Hematopoietic multipotent progenitor cell treated with erythropoietin and hydrocortisone succinate and interleukin-3 and kit ligand, for 17 days (in vitro differentiated cells): Measurements from ENCODE around the gene MB21D2.

Experiments used
- DNase-seq: peaks from one replicate; pipeline ENCODE4 v3.0.0-alpha.2; 2015; ENCODE audit warnings: low spot score

MB21D2 gene

DNA sequence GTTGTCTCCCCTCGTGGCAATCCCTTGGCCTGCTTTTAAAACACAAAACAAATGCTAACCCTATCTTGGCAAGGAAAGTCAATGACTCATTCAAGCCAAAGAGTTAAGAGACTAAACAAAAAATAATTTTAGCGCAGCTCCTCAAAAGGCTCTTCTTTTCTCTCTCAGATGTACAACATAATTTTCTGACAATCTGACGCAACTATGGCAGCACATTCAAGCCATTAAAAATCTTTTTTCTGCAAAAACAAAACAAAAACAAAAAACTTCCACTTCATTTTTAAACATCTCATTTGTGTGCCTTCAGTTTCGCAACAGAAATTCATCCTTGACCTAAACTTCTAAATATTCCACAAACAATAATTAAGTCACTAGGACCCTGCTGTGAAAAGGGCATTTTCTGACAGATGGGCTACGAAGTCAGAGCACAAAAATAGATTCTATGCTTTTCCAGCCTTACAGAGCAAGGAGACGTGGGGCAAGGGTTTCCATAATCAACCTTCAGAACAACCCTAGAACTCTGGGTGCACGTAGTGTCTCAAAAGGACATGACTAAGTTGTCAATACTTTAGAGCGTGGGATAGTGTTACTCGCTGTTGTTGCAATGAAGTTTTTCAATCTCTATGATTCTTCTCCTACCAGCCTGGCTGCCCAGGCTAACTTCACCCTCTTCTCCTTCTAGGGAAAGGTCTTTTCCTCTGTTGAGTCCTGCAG, 84.3 kb downstream of the MB21D2 start:
- no peak for DNase-seq

DNA sequence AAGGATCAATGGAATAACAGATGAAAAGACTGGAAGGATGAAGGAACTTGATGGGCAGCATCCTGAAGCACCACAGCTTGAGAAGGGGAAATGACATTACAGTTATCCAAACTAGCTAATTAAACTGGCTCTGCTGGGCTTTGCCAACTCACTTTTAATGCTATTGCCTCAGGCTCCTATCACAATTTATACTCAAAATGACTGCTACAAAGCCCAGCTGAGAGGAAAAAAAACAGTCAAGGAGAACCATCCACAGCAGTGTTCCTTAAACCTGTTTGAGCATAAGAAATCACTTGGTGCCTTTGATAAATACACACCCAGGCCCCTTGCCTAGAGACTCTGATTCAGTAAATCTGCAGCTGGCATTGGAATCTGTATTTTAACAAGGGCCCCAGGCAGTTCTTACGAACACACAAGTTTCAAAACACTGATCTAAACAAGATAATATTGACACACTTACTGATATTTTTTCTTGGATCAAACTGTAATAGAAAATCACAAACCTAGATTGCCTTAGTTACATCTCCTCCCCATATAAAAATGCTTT, 85.8 kb downstream of the MB21D2 start:
- DNase-seq = no peak

DNA sequence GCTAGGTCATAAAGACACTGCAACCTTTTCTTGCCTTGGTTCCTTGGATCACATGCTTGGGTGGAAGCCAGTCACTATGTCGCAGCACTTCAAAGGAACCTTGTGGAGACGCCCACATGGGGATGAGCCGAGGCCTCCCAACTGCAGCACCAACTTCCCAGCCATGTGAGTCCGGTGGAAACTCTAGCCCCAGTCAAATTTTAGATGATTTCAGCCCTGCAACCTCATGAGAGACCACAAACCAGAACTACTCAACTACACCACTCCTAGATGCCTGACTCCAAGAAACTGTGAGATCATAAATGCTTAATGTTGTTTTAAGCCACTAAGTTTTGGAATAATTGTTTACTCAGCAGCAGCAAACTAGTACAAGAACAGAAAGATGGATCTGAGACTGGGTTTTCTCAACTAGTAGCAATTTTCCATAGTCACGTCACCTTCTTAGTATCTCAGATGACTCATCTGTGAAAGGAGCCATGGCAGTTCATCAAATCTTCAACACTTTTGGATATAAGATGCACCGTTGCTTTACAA, 86.5 kb downstream of the MB21D2 start:
- DNase-seq = no peak

DNA sequence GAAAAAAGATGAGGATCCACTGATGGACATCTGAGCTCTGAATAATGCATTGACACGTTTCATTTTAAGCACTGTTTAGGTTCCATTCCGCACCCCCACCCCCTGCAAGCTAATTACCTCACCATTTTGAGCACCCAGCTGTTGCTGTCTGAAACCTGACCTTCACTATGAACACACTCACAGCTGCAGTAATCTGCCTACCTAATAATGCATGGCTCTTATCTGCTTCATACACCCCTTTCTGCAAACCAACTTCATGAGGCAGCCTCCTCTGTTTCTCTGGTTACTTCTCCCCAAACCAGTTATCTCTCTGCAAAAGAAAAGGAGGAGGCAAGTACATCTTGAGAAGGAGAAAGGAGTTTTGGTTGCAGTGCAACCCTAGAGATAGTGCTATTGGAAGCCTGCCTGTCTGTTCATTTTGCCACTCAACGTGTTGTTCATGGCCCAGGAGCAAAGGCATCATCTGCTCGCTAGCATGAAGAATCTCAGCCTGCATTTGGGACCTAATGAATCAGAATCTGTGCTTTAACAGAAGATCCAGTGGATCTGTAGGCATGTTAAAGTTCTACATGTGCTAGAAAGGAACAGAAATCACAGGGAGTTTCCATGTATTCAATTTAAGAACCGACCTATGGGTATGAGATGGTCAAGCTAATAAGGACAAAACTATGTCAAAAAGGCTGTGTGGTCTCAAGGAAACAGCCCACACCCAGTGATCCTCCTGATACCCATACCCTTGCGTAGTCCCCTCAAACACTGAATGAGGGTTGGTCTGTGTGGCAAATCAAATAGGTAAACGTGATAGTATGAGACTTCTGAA, 87.2 kb downstream of the MB21D2 start:
- no peak for DNase-seq

DNA sequence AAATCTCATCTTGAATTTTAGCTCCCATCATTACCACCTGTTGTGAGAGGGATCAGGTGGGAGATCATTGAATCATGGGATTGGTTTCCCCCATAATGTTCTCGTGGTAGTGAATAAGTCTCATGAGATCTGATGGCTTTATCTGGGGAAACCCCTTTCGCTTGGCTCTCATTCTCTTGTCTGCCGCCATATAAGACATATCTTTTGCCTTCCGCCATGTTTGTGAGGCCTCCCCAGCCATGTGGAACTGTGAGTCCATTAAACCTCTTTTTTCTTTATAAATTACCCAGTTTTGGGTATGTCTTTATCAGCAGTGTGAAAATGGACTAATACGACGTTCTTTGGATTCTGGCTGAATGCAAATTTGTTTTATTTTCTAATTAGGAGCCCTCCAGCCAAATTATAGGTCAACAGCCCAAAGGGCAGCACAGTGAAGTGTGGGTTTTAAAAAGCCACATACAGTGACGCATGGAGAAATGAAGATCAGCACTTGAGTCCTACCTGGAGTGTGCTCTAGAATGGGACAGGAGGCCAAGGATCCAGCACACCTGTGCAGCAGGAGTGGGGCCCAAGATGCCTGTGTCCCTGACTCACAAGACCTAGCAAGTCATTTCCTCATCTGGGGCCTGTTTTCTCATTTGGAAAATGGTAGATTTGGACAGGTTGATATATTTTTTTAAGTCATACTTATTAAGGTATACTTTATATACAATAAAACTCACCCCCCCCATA, 89.6 kb downstream of the MB21D2 start:
- DNase-seq = no peak

DNA sequence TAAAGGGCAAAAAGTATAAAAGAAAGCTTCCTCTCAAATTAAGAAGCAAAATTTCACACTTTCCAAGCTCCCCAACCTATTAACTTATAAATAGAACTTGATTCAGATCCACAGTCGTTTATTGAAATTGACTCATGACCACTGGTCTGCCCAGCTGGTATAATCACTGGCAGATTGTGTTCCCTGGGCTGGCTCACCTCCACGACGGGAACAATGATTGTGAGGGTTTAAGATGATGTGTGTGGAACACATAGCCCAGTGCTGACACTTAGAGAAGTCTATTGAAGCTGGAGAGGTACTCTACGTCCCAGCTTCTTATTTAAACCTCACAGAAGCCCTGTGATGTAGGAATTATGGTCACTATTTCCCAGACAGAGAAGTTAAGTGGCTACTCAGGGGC, 90.4 kb downstream of the MB21D2 start:
- DNase-seq = no peak

DNA sequence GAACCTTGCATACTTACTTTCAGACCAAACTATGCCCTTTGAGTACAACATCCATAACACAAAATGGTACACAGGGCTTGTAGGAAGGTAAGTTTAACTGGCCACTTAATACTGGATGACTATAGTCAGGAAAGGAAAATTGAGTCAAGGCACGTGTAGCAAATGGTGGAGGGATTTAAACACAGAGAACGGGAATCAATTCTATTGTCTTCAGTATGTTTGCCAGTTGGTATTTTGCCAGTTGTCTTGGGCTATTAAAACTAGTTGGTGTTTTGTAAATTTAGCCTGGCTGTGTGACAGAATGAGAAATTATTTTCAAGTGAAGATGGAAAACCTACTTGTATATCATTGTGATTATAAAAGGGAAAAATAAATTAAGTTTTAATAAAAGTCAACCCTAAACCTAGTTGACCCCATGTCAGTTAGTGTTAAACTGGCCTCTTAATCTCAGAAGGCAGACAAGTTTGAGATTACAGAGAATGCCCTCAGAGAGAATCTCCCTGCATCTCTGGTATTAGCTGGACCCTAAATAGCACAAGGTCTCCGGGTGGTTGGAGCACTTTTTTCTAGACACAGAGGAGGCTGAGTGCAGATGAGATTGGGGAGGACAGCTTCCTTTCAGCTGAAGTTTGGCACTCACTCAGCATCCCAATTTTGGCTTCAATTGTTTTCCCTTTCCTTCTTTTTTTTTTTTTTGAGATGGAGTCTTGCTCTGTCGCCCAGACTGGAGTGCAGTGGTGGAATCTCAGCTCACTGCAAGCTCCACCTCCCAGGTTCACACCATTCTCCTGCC, 91.2 kb downstream of the MB21D2 start:
- DNase-seq = no peak

DNA sequence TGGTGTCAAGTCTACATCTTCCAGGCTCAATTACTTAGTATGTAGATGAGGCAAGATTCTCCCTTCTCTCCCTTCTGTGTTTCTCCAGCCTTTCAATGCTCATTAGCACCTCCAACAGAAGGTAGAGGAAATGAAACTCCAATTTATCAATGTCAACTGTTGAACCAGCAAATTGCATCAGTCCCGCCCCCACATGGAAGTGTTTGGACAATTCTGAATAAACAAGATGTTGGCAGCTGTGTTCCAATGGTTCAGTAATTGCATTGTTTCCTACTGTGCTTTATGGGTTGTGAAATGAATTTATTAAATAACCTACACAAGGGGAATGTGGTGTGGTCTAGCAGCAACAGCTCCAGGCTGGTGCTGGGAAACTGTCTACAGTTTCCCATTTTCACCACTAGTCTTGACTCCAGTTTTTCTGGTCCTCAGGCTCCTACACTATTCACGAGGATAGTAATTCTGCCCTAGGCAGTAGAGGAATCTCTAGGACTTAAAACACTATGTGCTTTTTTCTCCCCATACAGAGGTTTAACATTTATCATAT, 91.9 kb downstream of the MB21D2 start:
- DNase-seq = no peak

DNA sequence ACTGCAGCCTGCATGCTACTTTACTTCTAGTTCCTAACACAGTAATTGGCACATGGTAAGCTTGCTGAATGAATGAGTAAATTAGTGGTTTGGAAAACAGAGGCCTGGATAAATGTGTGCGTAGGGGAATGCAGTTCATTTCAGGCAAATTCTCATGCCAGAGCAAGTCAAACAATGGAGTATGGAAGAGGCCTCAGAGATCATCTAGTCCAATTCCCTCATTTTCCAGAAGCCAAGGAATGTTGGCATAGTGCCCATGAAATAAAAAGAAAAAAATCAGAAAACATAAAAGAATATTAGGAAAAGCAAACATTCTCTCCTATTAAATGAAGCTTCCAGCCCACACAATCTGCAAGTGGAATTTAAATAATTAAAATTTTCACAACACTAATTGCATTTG, 92.4 kb downstream of the MB21D2 start:
- DNase-seq = no peak

DNA sequence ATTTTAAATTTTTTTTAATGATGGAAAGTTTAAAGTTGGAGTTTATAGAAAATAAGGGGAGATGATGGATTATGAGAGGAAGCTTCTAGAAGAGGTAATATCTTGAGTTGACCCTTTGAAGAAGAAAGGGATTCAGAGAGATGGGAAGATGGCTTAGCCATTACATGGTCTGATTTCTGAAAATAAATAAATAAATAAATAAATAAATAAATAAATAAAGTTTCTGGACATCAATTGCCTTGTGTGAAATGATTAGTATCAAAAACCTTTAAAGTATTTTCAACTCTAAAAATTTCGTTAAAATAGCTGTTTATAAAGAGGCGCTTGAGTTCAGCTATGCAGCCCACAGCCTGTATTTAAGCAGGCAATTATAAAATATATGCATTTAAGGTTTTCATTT, 93.3 kb downstream of the MB21D2 start:
- DNase-seq = no peak

DNA sequence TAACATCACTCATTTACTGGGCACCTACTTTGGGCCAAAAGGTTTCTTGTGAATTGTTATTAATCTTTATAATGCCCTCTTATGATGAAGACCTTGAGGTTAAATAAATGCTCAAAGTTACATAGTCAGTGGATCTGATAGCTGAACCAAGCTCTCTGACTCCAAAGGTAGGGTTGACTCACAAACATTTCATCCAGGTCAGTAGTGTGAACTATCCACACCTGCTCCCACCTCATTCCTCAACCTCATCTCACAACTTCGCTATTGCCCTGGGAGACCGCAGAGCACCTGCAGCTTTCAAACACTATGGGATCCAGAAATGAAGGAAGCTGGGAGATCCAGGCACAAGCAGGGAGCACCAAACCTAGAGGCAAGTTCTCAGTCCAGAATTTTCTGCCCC, 96.5 kb downstream of the MB21D2 start:
- no peak for DNase-seq

DNA sequence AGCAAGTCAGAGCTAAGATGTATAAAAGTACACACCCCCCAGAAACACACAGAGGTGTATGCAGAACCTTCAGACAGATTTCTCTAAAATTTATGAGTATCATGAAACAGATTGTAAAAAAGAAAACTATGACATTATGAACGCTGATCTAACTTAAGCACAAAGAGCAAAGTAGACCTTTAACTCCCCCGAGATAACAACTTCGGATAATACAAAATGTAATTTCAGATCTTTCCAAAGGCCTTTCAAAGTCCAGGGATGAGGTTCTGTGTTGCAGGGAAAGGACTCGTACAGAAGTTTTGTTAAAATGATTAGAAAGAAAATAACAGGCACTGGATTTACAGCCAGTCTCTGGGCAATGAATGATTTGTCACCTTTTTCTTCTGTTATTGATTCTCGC, 97.5 kb downstream of the MB21D2 start:
- no peak for DNase-seq

DNA sequence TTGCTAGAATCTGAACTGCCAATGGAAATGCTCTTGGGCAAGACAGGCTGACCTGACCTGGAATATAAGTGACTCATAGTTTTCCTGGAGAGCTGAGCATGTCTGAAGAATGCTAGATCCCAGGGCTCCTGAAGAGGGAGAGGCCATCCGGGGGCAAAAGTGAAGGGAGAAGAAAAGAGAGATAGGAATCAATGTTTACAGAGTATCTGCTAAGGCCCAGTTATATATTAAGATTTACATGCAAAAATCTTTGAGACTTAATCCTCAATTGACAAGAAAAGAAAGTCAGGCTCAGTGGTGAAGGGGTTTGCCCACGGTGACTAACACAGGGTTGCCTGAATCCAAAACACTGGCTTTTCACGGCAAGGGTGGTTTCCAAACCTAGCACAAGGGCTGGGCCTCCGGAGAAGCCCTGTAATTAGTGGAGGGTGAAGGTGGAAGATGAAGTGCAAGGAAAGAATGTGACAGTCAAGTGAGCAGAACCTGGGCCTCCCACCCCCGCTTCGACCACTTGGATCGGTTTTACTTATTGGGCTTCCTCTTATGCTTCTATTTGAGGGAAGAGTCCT, 98.6 kb downstream of the MB21D2 start:
- no peak for DNase-seq

DNA sequence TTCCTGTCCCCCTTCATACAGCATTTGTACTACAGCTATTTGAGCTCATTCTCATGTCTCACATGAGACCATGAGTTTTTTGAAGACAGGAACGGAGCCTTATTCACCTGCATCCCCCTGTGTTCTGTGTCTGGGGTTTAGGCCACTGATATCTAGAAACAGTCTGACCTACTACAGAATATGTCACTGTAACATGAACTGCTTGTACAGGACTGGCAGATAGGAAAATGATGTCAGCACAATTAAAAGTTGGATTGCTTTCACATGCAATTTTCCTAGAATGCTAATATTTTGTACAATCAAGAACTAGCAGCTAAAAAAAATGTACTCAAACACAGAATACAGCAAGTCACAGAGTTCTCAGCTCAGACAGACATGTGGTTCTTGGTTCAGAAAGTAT, 99.5 kb downstream of the MB21D2 start:
- DNase-seq = no peak

DNA sequence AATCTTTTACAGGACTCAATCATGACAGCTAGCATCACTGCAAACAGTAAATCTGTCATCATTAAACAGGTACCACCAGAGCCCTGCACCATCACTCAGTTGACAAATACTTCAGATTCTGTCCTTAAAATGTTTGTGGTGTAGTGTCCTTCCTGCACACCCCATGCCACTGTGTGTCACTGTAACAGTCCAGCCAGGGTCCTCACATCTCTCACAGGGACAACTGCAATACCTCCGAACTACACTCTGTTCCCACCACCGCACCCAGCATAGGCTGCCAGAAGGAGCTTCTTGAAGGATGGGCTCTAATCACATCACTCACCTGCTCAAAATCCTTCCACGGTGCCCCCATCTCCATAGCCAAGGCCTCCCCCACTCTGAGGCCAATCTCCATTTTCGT, 100.2 kb downstream of the MB21D2 start:
- DNase-seq = no peak

DNA sequence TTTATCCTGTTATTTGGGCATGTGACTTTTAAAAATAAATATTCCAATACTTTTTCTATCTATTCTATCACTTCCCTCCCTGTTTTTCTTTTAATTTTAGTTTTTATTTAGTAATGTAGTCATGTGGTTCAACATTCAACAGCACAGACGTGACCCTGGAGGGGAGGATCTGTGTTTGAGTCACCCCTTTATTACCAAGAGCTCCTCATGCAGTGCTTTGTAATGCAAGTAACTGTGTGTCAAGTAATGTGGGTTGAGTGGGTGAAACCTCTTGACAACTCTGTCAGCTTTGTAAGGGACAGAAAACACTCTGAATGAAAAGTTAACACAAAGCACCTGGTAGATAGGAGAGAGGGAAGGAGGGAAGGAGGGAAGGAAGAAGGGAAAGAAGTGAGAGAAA, 100.6 kb downstream of the MB21D2 start:
- DNase-seq = no peak

DNA sequence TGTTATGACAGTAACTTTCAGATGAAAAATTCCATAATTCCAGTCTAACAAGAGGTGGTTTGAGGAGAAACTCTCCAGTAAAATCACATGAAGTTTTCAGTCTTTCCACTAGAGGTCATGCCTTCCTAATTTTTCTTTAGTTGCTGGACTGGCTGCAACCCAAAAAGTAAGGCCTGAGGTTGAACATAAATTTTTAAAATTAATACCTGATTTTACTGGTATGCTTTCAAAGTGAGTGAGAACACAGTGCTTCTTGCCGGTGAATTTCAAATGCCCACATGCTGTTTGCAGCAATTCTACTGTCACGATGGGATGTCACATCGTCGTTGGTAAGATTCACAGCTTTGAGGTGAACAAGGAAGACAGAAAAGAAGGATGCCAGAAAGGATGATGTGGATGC, 101.3 kb downstream of the MB21D2 start:
- DNase-seq = no peak

DNA sequence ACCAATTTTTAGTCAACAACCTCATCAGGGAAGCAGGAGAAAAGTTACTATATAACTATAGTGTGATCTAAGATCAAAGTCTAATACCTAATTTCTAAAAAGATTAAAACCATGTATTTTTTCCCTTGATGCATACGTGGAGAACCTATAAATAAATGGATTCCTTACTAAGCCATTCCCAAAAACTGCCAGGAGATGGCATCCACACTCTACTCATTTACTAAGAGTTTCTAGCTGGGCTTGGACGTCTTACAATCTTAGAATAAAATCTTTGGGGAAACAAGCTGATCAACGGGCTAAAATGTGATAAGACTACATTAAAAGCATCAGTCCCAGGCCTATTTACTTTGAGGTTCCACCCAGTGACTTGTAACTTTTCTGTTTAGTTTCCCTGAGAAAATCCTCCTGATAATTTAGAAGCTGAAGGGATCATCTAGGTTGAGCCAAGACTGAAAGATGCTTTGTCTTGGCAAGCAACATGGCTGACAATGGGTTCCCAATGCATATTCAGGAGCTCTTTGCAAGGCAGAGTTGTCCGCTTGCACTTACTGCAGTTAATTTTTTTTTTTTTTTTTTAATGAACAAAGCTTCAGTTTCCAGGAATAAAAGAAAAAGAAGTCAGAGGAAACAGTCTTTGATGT, 104.8 kb downstream of the MB21D2 start:
- DNase-seq = no peak

DNA sequence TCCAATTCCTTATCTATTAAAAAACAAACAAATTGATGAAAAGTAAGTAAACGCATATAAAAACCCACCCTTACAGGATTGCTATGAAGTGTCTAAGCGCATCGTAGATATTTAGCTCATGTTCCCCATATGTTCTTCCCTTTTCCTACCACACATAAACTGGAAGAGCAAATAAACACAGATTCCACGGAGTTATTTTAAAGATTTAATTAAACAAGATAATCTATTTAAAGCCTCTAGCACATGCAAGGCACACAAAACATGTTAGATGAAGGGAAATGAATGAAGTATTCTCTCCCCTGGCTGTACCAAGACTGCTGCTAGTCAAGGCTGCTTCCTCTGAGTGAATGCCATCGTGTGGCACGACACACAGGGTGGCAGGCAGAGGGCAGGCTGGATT, 111.9 kb downstream of the MB21D2 start:
- no peak for DNase-seq

DNA sequence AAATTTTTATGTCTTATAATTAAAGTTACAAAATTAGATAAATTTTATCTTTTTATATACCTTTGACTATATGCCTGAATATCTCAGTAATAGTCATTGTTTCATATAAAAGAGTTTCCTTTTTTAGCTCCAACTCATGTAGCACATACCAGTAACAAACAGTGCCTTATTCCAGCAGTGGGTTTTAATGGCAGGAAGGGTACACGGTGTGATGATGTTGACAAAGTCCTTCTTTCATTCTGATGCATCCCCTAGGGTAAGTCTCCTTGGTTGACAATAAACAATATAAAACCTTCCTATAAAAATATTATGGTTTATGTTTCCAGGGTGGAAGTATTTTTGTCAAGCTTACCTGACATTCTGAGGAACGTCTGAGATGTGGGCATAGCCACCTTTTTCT, 113.2 kb downstream of the MB21D2 start:
- DNase-seq = no peak
